Large intestine (tissue), 3 donors: ENCODE measurements around the gene NLN. TPM values are rescaled to one million over a fixed set of nuclear protein-coding genes. Genes with fewer than 3 reads are reported as not detected.

Experiments
- DNase-seq, 2 donors: peaks; one replicate each; pipeline versions ENCODE4 v3.0.0 to v3.0.0-alpha.2; 2013
- H3K27ac ChIP-seq: one replicate; pipeline ENCODE4 v1.5.1; 2013; ENCODE audit warnings: low read length
- H3K27me3 ChIP-seq: 2 replicates; pipeline ENCODE4 v1.6.1; 2013; ENCODE audit warnings: low read length; ENCODE audit not compliant: control insufficient read depth, insufficient read depth
- H3K36me3 ChIP-seq: 2 replicates; pipeline ENCODE4 v1.6.1; 2013; ENCODE audit warnings: low read length; ENCODE audit not compliant: control insufficient read depth, insufficient read depth
- H3K4me1 ChIP-seq: one replicate; pipeline ENCODE4 v1.6.1; 2013; ENCODE audit warnings: low read length; ENCODE audit not compliant: control insufficient read depth, insufficient read depth
- H3K4me3 ChIP-seq: one replicate; pipeline ENCODE4 v1.5.1; 2013; ENCODE audit warnings: low read length
- H3K9me3 ChIP-seq: one replicate; pipeline ENCODE4 v1.6.1; 2013; ENCODE audit warnings: mild to moderate bottlenecking, low read depth, low read length, moderate library complexity; ENCODE audit not compliant: control insufficient read depth
- WGBS: methylation state at CpG from one replicate; pipeline ENCODE4 v1.1.5; 2013; ENCODE audit warnings: low lambda C conversion rate; ENCODE audit not compliant: insufficient coverage; 5-methylcytosine and 5-hydroxymethylcytosine counted together
- polyA plus RNA-seq: library from polyadenylated mRNA; unstranded; fragments of 120-200 nt; gene quantifications from one replicate; pipeline ENCODE4 v1.2.1, GENCODE V29; 2013

Gene NLN
- polyA plus RNA-seq, 1 donor = 11.8 TPM

DNA sequence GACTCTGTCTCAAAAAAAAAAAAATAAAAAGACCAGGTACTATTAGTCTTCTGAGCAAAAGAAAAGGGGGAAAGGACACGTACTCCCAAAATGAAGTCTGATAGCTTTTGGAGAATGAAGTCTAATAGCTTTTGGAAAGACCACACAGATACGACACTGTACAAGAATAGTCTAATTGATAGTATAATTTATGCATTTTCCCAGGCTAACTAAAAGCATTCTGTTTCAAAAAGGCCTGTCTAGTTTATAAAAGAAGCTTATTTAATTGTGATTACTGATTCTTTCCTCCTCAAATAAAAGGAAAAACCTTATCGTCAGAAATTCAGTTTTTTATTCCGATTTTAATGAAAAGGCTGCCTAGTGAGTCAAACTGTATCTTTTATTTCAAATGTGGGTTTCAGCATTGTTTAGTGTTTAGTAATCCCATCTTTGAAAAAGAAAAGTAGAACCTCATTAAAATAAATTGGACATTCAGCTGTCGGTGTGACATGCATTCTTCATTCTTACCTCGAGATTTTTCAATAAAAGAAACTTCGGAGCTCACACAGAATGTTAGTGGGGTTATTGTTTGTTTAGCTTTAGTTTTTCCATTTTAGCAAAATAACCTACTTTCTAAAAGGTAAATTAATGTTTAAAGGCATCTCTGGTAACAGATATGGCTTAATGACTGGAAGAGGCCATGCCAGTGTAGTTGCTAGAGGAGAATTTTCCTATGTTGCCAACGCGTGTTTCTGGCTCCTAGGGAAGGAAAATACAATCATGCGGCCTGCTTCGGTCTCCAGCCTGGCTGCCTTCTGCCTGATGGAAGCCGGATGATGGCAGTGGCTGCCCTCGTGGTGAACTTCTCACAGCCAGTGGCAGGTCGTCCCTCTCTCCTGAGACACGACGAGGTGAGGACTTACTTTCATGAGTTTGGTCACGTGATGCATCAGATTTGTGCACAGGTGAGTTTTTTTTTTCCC, 70.0 kb downstream of the NLN start:
- no peaks in the 10 kb centered on the region for H3K4me1 ChIP-seq
- H3K9me3 ChIP-seq = no peaks in the 10 kb centered on the region
- H3K27ac ChIP-seq = no peak overlapping the region
- DNase-seq = no peak
- 97% methylated on average over 5 of the region's 17 CpGs for WGBS
- H3K27me3 ChIP-seq = no peaks in the 10 kb centered on the region
- H3K36me3 ChIP-seq = no peaks in the 10 kb centered on the region
- no peak overlapping the region for H3K4me3 ChIP-seq

DNA sequence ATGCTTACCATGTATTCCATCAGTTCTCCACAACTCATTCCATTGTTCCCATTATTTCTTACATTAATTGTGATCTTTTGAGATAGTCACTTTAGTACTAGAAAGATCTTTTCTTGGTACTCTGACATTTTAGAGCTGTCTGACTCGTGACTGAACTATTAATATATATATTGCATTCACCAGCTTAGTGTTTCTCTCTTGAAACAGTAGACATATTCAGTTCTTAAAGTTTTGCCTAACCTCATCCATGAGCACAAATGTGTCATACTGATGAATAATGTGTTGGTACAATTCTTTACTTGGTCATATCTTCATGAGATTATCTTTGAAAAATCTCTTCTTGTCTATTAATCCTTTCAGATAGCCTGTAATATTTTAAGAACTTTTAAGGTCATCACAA, 74.3 kb downstream of the NLN start:
- WGBS = no CpG with 5 or more reads among the region's 1 CpG
- H3K27me3 ChIP-seq = no peaks in the 10 kb centered on the region
- no peak for DNase-seq
- H3K4me3 ChIP-seq = no peak overlapping the region
- no peak overlapping the region for H3K27ac ChIP-seq
- H3K4me1 ChIP-seq = no peaks in the 10 kb centered on the region
- H3K36me3 ChIP-seq = no peaks in the 10 kb centered on the region
- H3K9me3 ChIP-seq = no peaks in the 10 kb centered on the region

DNA sequence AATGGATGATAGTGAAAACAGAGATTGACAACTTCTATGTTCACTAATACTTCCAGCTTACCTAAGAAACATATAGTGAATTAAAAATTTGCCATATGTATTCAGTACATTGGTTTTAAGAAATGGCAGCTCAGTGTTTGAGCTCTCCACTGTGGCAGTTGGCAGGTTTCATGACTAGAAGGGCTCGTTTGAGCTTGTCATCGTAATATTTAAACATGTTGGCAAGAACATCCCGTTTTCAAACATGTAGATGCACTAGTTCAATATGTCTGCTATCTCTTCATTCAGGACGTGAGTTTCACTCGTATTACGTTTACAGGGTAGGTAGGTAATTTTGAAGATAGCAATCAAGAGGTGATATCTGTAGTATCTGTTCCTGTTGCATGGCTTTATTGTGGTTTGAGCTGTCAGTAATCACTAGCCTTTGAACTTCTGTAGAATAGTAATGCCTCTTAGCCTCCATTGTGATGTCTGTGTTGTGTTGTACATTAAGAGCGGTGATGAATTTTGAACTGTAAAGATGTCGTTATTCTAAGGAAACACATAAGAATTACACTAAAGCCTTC, 74.8 kb downstream of the NLN start:
- Histone ChIP-seq H3K4me1 (no peaks in the 10 kb centered on the region), H3K9me3 (no peaks in the 10 kb centered on the region), H3K36me3 (no peaks in the 10 kb centered on the region), H3K4me3 (no peak overlapping the region), H3K27ac (no peak overlapping the region), H3K27me3 (no peaks in the 10 kb centered on the region)
- no peak for DNase-seq
- WGBS = 86% methylated on average over 2 of the region's 8 CpGs

DNA sequence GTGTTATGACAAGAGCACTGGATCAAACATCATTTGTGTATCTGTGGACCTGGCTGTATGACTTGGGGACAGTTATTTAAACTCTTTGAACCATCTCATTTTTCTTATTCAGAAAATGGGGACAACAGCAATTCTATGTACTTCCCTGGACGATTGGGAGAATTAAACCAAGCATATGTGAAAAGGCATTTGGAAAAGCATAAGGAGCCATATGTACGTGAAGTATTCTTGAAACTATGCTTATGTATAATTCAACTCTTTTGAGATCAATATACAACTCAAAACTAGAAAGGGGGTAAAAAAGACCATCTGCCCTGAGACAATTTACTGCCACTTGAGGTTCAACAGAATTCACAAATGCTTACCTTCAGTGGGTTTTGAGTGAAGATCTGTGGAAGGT, 75.5 kb downstream of the NLN start:
- H3K4me1 ChIP-seq = no peaks in the 10 kb centered on the region
- DNase-seq = no peak
- peaks cover 3% of the 10 kb centered on the region for H3K36me3 ChIP-seq
- peaks cover 3% of the 10 kb centered on the region for H3K9me3 ChIP-seq
- no peaks in the 10 kb centered on the region for H3K27me3 ChIP-seq
- H3K27ac ChIP-seq = no peak overlapping the region
- WGBS = no CpG with 5 or more reads among the region's 2 CpGs
- no peak overlapping the region for H3K4me3 ChIP-seq

DNA sequence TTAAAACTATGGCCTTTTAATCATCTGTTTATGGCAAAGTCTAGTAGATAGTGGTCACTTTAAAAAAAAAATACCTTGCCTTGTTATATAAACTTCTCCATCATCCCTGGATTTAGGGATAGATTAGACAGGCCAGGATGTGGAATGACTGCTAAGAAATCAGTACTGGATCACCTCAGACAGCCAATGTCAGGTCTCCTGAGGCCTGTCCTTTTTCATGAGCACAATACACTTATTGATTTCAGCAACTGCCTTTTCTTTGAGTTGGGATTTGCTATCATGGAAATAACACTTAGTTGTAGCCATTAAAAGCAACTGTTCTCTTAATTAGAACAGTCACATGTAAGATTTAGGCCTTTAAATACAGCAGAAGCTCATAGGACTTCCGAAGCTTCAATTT, 77.9 kb downstream of the NLN start:
- Histone ChIP-seq H3K27ac (no peak overlapping the region), H3K36me3 (peaks cover 3% of the 10 kb centered on the region), H3K27me3 (no peaks in the 10 kb centered on the region), H3K9me3 (peaks cover 11% of the 10 kb centered on the region), H3K4me3 (no peak overlapping the region), H3K4me1 (no peaks in the 10 kb centered on the region)
- no CpG with 5 or more reads among the region's 1 CpG for WGBS
- DNase-seq = no peak

DNA sequence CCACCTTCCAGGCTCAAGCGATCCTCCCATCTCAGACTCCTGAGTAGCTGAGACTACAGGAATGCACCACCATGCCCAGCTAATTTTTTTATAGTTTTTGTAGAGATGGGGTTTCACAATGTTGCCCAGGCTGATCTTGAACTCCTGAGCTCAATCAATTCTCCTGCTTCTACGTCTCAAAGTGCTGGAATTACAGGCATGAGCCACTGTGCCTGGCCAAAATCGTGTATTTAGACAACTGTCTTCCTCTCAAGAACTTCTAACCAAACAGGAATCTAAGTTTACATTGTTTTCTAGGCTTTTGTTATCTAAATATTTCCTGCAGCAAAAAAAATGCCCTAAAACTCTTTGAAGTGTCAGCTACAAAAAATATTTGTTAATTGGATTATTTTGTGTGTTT, 78.8 kb downstream of the NLN start:
- peaks cover 11% of the 10 kb centered on the region for H3K9me3 ChIP-seq
- no peak for DNase-seq
- H3K36me3 ChIP-seq = peaks cover 3% of the 10 kb centered on the region
- no peaks in the 10 kb centered on the region for H3K27me3 ChIP-seq
- no peaks in the 10 kb centered on the region for H3K4me1 ChIP-seq
- H3K4me3 ChIP-seq = no peak overlapping the region
- 80% methylated on average over 1 of the region's 3 CpGs for WGBS
- no peak overlapping the region for H3K27ac ChIP-seq

DNA sequence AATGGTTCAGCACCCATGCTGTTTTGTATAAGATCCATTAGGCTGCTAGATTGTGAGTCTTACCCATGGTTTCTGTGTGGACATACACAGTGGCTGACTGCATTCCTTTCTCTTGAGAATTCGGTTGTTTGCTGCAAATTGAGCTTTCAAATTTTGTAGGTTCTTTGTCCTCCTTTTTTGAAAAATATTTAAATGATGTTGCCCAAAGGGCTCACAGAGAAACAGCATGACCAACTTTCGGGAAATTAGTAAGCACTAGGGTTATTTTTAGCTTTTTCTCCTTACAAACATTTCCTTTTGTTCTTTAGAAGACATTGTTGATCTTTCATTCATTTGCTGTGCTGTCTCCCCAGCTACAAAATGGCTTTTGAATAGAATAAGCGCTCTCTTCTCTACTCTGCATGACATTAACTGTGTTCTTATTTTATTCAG, 79.4 kb downstream of the NLN start:
- Histone ChIP-seq H3K27ac (no peak overlapping the region), H3K9me3 (peaks cover 11% of the 10 kb centered on the region), H3K4me1 (no peaks in the 10 kb centered on the region), H3K27me3 (no peaks in the 10 kb centered on the region), H3K36me3 (peaks cover 3% of the 10 kb centered on the region), H3K4me3 (no peak overlapping the region)
- 86% methylated on average over 2 of the region's 3 CpGs for WGBS
- no peak for DNase-seq

DNA sequence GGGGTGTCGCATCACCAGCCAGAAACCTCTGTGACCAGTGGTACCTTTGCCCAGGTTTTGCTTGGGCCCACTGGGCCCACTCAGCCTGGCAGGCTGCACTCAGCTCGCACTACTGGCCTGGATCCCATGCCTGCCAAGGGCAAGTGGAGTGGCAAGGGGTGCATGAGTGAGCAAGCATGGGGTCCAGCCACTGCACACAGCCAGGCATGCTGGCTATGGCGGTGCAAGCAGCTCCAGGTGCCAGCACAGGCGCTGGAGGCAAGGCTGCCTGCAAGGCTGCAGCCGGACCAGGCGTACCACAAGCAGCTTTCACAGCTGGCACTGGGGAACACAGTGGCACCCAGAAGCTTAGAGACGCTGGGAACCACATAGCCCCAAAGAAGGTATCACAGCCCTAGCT, 80.1 kb downstream of the NLN start:
- Histone ChIP-seq H3K4me3 (no peak overlapping the region), H3K9me3 (peaks cover 11% of the 10 kb centered on the region), H3K27ac (no peak overlapping the region), H3K27me3 (no peaks in the 10 kb centered on the region), H3K4me1 (no peaks in the 10 kb centered on the region), H3K36me3 (peaks cover 3% of the 10 kb centered on the region)
- DNase-seq = no peak
- no CpG with 5 or more reads among the region's 7 CpGs for WGBS

DNA sequence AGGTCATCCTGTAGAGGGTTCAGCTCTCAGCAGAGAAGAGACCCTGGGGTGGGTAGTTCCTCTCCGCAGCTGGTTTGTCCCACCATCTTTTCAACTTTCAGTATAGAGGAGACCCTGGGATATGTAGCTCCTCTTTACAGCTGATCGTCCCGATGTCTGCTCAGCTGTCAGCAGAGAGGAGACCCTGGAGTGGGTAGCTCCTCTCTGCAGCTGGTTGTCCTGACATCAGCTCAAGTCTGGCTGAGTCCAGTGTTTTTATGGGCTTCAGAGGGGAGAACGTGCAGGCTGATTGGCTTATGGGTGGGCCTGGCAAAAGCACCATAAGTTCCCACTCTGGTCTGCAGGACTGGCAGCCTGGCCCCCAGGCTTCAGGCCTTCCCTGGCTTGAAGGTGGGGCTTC, 80.8 kb downstream of the NLN start:
- Histone ChIP-seq H3K4me1 (no peaks in the 10 kb centered on the region), H3K4me3 (no peak overlapping the region), H3K36me3 (peaks cover 3% of the 10 kb centered on the region), H3K9me3 (peaks cover 11% of the 10 kb centered on the region), H3K27ac (no peak overlapping the region), H3K27me3 (no peaks in the 10 kb centered on the region)
- no CpG with 5 or more reads among the region's 4 CpGs for WGBS
- DNase-seq = no peak

DNA sequence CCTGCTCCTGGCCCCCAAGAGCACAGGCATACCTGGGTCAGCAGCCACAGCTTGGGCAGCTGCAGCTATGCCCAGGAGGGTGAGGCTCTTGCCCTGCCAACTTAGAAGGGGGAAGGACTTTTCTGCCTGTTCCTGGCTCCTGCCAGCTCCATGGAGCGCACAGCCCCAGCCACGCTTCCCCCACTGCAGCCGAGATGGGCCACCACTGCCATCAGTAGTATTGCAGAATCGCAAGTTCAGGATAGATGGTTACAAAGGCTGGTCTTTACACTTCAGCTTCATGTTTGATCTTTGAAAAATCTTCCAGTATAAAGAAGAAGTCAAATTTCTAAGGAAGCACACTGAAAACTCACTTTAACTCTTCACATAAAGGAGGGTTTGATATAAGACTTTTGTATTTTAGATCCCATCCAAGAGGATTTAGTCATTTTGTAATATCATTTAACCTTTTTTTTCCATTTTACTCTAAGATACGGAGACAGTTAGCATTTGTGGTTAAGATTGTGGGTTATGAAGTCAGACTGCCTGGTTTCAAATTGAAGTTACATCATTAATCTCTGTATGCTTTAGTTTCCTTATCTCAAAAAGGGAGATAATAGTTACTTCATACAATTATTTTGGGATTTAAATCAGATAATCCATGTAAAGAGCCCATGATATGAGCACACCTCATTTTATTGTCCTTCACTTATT, 81.8 kb downstream of the NLN start:
- Histone ChIP-seq H3K36me3 (peaks cover 3% of the 10 kb centered on the region), H3K27ac (no peak overlapping the region), H3K4me1 (no peaks in the 10 kb centered on the region), H3K27me3 (no peaks in the 10 kb centered on the region), H3K4me3 (no peak overlapping the region), H3K9me3 (peaks cover 11% of the 10 kb centered on the region)
- no CpG with 5 or more reads among the region's 5 CpGs for WGBS
- DNase-seq = no peak
